DOHH2 (cell line): ENCODE results near the gene SCLY.

Experiments
- CTCF ChIP-seq: fragments of 200-600 bp; sonication (generic); IDR thresholded peaks from one replicate; pipeline ENCODE4 v1.5.1; 2014; ENCODE audit warnings: antibody characterized with exemption, mild to moderate bottlenecking, low read depth, low read length; ENCODE audit not compliant: poor library complexity, severe bottlenecking
- EZH2phosphoT487 ChIP-seq: fragments of 200-600 bp; sonication (generic); IDR thresholded peaks from 2 replicates; pipeline ENCODE4 v1.6.1; 2017; ENCODE audit warnings: borderline replicate concordance, mild to moderate bottlenecking, antibody characterized with exemption, low read length, moderate library complexity, mixed read lengths

DNA sequence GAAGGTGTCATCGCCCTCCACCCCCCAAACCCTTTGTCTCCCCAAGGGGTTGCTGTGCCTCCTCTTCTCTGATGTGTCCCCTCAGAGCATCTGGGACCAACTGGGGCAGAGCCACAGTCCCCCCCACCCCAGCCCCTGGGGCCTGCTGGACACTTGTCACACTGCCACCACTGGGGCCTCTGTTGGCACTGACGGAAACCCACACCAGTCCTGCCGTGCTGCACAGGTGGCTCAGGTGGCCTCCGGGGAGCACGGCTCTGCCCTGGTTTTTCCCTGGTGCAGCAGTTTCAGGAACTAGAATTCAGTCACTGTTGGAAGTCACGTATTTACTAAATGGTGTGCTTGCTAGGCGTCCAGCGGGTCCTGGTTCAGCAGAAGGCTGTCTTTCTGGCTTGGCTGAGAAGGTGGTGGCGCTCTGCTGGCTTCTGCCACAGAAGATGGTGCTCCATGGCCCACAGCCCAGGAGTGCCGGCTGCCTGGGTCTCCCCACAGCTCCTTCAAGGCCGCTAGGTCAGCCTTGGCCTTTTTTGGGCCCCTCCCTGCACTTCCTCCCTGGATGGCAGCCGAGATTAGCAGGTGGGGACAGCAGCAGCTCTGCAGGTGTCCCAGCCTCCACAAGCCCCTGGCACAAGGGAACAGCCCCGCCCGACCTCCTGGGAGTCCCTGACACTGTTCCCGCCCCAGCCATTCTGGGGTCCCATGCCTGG lies 59.1 kb downstream of the SCLY start:
- no peak for TF ChIP-seq CTCF
- no peak for TF ChIP-seq EZH2phosphoT487
